GM21528 (cell line): ENCODE measurements around the gene PRDM8.

Experiments
- ATAC-seq: cut with Tn5 transposase; IDR thresholded peaks from one replicate; pipeline ENCODE4 v1.9.1; 2021; ENCODE audit warnings: mild to moderate bottlenecking, moderate library complexity; ENCODE audit not compliant: unreplicated experiment, low FRiP score

PRDM8 gene

GRCh38 chr4:80183250-80184052, 13.9 kb upstream of the PRDM8 start:
- ATAC-seq, result peak; percentile 36

DNA sequence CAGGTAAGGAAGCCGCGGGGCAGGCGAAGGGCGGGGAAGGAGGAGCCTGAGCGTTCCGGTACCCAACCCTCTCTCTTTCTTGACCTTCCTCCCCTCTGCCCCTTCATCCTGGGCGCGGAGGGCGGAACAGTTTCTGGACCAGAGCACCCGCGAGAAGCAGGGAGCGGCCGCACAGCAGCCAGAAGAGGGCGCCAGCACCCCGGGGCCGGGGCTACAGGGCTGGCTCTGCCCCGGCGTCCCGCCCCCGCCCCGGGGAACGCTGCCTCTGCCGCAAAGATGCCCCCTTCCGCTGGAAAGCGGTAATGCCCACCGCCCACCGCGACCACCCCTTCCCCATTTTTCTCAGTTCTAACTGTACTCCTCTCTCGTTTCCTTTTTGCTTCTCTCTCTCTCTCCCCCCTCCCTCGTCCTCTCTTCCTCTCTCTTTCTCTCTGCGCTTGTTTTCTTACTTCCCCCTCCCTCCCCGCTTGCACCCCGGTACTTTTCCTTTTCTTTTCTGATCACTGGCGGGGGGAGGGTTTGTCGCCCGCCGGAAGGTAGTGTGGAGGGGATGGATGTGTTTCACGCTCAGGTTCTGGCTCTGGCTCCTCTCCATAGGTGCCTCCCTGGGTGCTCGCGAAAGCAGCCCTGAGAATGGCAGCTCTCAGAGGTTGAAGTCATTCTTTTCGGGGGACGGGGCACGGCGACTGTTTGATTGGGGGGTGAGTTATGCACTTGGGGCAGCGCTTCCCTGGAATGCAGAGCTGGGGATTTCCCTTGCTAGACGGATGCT, 13.1 kb upstream of the PRDM8 start:
- peak; percentile 95 for ATAC-seq

DNA sequence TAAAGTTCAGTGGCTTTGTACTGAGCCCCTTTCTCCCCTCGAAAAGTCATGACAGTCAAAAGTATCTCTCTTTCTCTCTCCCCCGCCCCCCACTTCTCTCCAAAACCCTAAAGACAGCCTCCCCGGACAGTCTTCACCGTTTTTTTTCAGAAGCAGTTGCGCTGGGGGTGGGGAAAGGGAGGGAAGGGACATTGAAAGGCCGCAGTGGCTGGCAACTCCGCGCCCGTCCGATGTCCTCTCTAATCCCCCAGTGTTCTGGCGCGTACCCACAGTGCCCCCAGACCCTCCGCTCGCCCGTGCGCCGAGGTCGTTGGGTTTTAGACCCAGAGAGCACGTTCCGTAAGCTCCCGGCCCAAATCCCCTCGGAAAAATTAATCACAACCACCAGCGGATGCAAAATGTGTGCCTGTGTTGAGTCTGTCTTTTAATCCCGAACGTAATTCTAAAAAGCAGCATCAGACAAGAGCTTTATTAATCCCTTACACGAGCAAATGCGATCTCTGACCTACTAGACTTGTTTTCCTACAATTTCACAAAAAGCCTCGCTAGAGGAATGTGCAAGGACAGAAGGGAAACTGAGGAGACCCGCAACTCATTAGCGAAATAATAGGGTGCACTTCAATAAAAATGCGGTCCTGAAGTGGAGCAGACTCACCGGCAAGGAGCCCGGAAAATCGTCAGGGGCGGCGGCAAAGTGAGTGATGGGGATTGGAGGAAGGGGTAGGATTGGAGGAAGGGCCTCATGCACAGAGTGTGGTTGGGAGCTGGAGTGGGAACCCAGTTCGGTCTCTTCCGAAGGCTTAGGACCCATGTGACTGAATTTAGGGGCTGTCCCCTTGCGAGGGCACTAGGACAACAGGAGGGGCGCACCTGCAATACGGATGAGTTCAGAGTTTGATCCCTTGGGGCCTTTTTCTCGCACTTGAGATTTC, 12.2 kb upstream of the PRDM8 start:
- ATAC-seq, result peak; percentile 2

GRCh38 chr4:80185787-80186548, 11.3 kb upstream of the PRDM8 start:
- ATAC-seq, result no peak

GRCh38 chr4:80186676-80187075, 10.6 kb upstream of the PRDM8 start:
- ATAC-seq, result no peak

DNA sequence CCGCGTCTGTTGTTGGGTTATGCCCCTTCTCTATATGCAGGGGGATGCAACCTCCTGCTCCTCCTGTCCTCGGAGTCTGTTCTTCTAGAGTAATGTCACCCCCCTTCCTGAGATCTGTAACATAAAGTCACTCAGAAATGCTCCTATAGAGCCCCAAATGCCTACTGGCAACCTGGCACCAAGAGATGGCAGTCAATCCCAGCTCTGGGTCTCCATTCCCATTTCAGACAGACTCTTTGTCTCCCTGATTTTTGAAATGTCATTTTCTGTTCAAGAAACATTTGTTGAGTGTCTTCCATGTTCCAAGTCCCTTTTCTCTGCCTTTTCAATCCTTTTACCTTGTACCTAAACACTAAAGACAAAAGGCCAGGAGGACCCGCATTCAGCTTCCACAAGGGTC, 9.6 kb upstream of the PRDM8 start:
- ATAC-seq, result no peak

DNA sequence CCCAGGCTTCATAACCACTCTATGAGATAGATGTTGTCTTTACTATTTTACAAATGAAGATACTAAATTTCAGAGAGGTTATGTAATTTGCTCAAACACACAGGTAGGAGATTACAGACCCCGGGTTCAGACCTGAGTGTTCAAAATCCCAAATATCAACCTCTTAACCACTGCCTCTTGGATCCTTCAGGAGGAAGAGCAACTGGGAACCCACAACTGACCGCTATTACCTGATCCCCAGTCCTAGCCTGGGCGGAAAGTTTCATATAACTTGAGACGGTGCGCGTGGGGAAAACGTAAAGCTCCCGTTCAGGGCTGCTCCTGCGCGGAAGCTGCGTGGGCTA, 8.9 kb upstream of the PRDM8 start:
- no peak for ATAC-seq

GRCh38 chr4:80188801-80189458, 8.4 kb upstream of the PRDM8 start:
- ATAC-seq, result no peak

DNA sequence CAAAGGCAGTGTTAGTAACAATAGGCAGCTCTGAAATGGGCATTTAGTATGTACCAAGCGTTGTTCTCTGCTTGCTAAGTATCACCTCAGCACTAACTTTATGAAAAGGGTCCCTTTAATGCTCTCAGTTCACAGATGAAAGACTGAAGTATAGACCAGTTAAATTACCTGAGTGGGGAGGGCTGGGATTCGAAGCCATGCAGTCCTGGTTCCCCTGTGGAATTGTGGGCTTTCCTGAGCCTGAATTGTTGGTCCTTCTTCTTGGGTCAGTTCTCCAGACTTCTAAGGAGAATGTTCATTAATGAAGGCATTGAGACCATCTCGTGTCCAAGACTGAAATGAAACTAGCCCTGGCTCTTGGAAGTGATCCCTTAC, 7.7 kb upstream of the PRDM8 start:
- no peak for ATAC-seq

DNA sequence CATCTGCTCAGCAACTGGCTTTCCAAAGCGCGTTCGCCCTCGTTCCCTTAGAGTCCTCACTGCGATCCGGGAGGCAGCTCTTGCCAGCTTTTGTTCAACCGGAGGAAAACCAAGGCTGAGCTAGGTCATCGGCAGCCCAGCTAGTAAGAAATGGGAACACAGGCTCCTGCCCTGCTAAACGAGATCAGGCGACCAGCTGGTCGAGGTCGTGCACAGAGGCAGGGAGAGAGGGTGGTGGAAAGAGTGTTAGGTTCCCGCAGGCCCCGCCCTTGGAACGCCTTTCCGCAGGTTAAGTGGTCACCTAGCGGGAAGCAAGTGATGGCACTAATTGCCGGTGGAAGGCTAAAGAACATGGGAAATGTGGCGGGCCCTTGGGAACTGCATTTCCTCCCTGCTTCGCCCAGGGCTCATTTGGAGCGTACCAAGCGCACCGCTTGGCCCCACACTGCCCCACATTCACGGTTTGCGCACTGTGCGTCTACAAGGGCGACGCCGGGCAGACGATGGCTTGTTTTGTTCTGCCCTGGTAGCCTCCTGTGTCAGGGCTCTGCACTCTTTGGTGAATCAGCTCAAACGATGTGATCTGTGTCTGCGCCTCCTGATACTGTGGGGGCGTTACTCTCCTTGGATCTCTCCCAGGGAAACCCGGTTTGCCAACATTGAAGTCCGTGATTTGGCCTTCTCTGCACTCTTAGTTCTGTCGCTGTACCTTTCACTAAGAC, 7.2 kb upstream of the PRDM8 start:
- no peak for ATAC-seq

GRCh38 chr4:80192252-80192866, 4.9 kb upstream of the PRDM8 start:
- no peak for ATAC-seq

DNA sequence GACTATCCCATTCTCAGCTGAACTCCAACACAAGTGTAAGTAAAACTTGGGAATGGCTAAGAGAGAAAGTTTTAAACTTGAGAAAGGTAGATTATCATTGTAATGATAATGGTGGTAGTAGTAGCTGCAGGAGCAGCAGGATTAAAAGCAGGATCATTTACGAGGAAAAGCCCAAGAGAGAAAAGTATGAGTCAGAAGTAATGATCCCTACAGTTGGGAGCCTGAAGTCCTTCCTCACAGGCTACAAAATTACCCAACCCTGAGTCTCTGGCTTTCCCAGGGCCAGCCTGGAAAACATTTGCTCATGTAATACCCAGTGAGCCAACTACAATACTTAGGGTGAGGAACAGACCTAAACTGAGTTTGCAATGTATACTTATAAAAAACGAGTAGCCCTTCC, 4.4 kb upstream of the PRDM8 start:
- no peak for ATAC-seq

DNA sequence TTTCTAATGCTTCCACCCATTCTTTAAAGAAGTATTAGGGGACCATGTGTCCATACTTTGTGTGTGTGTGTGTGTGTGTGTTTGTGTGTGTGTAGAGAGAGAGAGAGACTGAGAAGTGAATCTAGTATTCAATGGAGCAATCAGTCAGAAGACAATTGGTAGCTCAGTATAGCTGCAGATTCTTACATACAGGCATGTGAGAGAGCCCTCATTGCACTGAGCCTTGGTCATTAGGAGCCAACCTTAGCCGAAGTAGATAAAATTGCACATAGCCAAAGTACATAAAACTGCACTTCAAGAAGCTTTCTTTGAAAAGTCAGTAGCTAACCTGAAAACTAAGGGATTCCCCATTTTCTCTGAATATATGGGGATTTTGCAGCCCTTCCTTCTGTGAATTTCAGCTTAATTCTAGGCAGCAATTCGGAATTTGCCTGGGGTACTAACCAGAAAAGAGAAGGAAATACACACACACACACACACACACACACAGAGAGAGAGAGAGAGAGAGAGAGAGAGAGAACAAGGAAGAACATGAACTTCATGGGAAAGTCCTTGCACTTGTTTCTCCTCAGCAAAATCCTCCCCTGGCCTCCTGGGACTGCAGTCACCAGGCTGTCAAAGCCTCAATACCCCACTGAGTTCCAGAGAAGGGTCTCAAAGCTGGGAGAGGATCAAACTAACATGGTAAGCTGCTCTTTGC, 1.7 kb upstream of the PRDM8 start:
- ATAC-seq, result no peak

GRCh38 chr4:80196259-80196921, 913 bp upstream of the PRDM8 start:
- no peak for ATAC-seq

GRCh38 chr4:80197601-80198440, 518 bp downstream of the PRDM8 start:
- no peak for ATAC-seq

DNA sequence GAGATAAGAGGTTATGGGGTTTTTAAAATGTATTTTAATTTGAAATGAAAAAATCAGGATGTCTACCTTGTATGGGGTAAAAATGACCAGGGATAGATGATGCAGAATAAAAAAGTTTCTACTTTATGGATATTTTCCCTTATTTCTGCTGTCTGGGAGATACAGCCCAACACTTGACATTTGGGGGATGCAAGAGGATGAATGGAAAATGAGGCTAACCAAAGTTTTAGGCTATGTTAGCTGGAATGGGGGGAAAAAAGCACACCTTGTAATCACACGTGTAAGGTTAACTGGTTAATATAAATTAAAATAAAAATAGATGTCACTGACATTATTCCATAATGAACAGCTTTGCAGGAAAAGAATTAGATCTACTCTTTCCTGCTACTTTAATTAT, 1.1 kb downstream of the PRDM8 start:
- no peak for ATAC-seq
